CD4-positive, alpha-beta T cell treated with Interleukin-6 for 4 hours (primary cell): Measurements from ENCODE around the gene STON1.

Experiments
- DNase-seq: peaks from one replicate; pipeline ENCODE4 v3.0.0-alpha.2; 2020; ENCODE audit warnings: mixed read lengths

STON1 gene

GRCh38 chr2:48626047-48626446 is 96.1 kb downstream of the STON1 start:
- DNase-seq, result no peak

GRCh38 chr2:48633143-48633542 is 103.2 kb downstream of the STON1 start:
- DNase-seq, result no peak

DNA sequence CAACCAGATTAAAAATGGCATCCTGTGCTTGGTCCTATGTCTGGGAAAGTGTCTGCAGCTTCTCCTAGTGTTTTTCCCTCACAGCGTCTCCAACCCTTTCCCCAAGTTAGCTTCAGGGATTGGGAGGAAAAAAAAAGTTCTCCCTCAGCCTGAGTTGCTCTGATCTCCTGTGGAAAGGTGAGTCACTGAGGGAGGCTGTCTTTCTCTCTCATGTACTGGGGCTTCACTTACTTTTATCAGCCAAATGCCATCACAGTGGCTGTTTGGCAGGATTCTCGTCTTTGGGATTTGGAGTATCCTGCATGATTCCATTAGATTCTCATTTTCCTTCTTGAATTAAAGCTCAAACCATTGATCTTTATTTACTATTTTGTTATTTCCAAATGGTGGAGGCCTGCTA is 105.8 kb downstream of the STON1 start:
- no peak for DNase-seq

- DNase-seq, result no peak
Observed at GRCh38 chr2:48638261-48638660, 108.3 kb downstream of the STON1 start.
